HepG2 (cell line): ENCODE measurements around the gene CASKIN2. TPM values are rescaled to one million over a fixed set of nuclear protein-coding genes. Genes with fewer than 3 reads are reported as not detected.

Experiments used
- ATAC-seq: fragments of 200-7000 bp; cut with Tn5 transposase; 3 replicates; pipeline ENCODE4 v1.9.1; 2020; ENCODE audit warnings: mild to moderate bottlenecking, moderate library complexity
- BruUV-seq: library from RNA; stranded (reverse); fragments of 400-500 nt; replicated peaks from 2 replicates; lab custom pipeline; 2021; lab: Mats Ljungman, UMichigan
- CTCF ChIA-PET: fragments of 300-600 bp; formaldehyde crosslinking; extraction: SDS; loops from one replicate; lab custom pipeline; 2021; ENCODE audit warnings: low total read pairs, inconsistent platforms, low intra/inter-chr PET ratio; lab: Yijun Ruan, JAX
- POLR2A ChIA-PET: fragments of 350-600 bp; sonication (Branson Sonifier 250); formaldehyde crosslinking; loops from one replicate; lab custom pipeline; 2020; ENCODE audit warnings: antibody characterized with exemption, inconsistent platforms; lab: Yijun Ruan, JAX
- DNase-seq: peaks from one replicate; pipeline ENCODE4 v3.0.0-alpha.2; 2015; ENCODE audit warnings: low spot score
- FAIRE-seq: peaks from 3 replicates; lab custom pipeline; 2011; peaks lifted over from hg19 to GRCh38; lab: Jason Lieb, UNC
- H2AFZ ChIP-seq: one replicate; pipeline ENCODE4 v1.6.1; 2011; ENCODE audit warnings: low read length, inconsistent platforms
- H3K27ac ChIP-seq: fragments of 300-600 bp; 3 replicates; pipeline ENCODE4 v1.8.0; 2011; ENCODE audit warnings: mixed run types, mild to moderate bottlenecking, mixed read lengths, low read length, inconsistent platforms; ENCODE audit not compliant: insufficient read depth; ENCODE audit errors: extremely low read length
- H3K27me3 ChIP-seq, 2 experiments: fragments of 200-600 bp in 1 of 2; 2 replicates in 1 of 2; 3 replicates in 1 of 2; pipeline versions ENCODE4 v1.6.0 to v1.8.0; 2011; ENCODE audit warnings: low read length in 2 of 2, mild to moderate bottlenecking in 2 of 2, moderate library complexity in 2 of 2, inconsistent platforms in 1 of 2; ENCODE audit not compliant: insufficient read depth in 2 of 2, control insufficient read depth in 1 of 2
- H3K36me3 ChIP-seq, 2 experiments: fragments of 200-600 bp in 1 of 2; replicated peaks in 1 of 2; 2 replicates in 1 of 2; 3 replicates in 1 of 2; pipeline versions ENCODE4 v1.5.1 to v1.8.0; 2011; ENCODE audit warnings: low read length in 2 of 2, inconsistent platforms in 1 of 2; ENCODE audit not compliant: insufficient read depth in 2 of 2, control insufficient read depth in 1 of 2
- H3K4me1 ChIP-seq: 2 replicates; pipeline ENCODE4 v1.5.1; 2012; ENCODE audit warnings: low read length, inconsistent platforms; ENCODE audit not compliant: insufficient read depth
- H3K4me2 ChIP-seq: 2 replicates; pipeline ENCODE4 v1.6.0; 2011; ENCODE audit warnings: low read depth, low read length, inconsistent platforms
- H3K4me3 ChIP-seq, 3 experiments: fragments of 200-600 bp in 1 of 3; sonication (generic), shearing (Covaris generic) in 1 of 3; replicated peaks in 1 of 3; 2 replicates each; pipeline ENCODE4 v1.5.1; 2011 to 2016; ENCODE audit warnings: low read length in 3 of 3, inconsistent platforms in 2 of 3, low read depth in 2 of 3, mild to moderate bottlenecking in 2 of 3, control low read depth in 1 of 3, mixed read lengths in 1 of 3; ENCODE audit not compliant: insufficient read depth in 1 of 3
- H3K79me2 ChIP-seq: one replicate; pipeline ENCODE4 v1.6.1; 2011; ENCODE audit warnings: low read length, inconsistent platforms; ENCODE audit not compliant: insufficient read depth
- H3K9ac ChIP-seq: 2 replicates; pipeline ENCODE4 v1.6.0; 2011; ENCODE audit warnings: mild to moderate bottlenecking, low read depth, low read length, inconsistent platforms; ENCODE audit not compliant: insufficient read depth
- H3K9me3 ChIP-seq: 2 replicates; pipeline ENCODE4 v1.5.1; 2012; ENCODE audit warnings: mild to moderate bottlenecking, low read length
- H4K20me1 ChIP-seq: 2 replicates; pipeline ENCODE4 v1.6.0; 2011; ENCODE audit warnings: inconsistent platforms, mild to moderate bottlenecking, low read length, moderate library complexity; ENCODE audit not compliant: insufficient read depth
- CREB3 ChIP-seq: sonication (generic); formaldehyde crosslinking; IDR thresholded peaks from 2 replicates; pipeline ENCODE4 v1.5.0; 2020; ENCODE audit warnings: missing genetic modification reagents
- ETV5 ChIP-seq: IDR thresholded peaks from 2 replicates; pipeline ENCODE4 v1.6.1; 2018; ENCODE audit warnings: missing biosample characterization, missing genetic modification reagents, inconsistent platforms, borderline replicate concordance
- GABPB1 ChIP-seq: IDR thresholded peaks from 2 replicates; pipeline ENCODE4 v1.6.1; 2016; ENCODE audit warnings: mild to moderate bottlenecking, missing genetic modification reagents, moderate library complexity, missing compliant biosample characterization
- HNRNPL ChIP-seq: fragments of 200-400 bp; formaldehyde crosslinking; IDR thresholded peaks from 2 replicates; pipeline ENCODE4 v1.6.1; 2017; ENCODE audit warnings: mild to moderate bottlenecking, low read depth, low read length
- KAT2B ChIP-seq: fragments of 150-350 bp; IDR thresholded peaks from 2 replicates; pipeline ENCODE4 v1.6.1; 2014; ENCODE audit warnings: low read depth, low read length, borderline replicate concordance
- RARG ChIP-seq: sonication (generic); formaldehyde crosslinking; IDR thresholded peaks from 2 replicates; pipeline ENCODE4 v1.4.0; 2020; ENCODE audit warnings: low read depth, mild to moderate bottlenecking, missing genetic modification reagents
- RBFOX2 ChIP-seq: fragments of 200-400 bp; formaldehyde crosslinking; IDR thresholded peaks from 2 replicates; pipeline ENCODE4 v1.6.1; 2017; ENCODE audit warnings: low read depth, mild to moderate bottlenecking, low read length
- XBP1 ChIP-seq: sonication (generic); formaldehyde crosslinking; IDR thresholded peaks from 2 replicates; pipeline ENCODE4 v1.5.0; 2020; ENCODE audit warnings: missing genetic modification reagents
- ZNF281 ChIP-seq: sonication (generic); formaldehyde crosslinking; IDR thresholded peaks from 2 replicates; pipeline ENCODE4 v1.4.0; 2020; ENCODE audit warnings: missing genetic modification reagents, borderline replicate concordance
- ZNF687 ChIP-seq: sonication (generic); formaldehyde crosslinking; IDR thresholded peaks from 2 replicates; pipeline ENCODE4 v1.5.1; 2020; ENCODE audit warnings: mild to moderate bottlenecking, missing genetic modification reagents, moderate library complexity
- WGBS: methylation state at CpG from one replicate; pipeline ENCODE4 v1.1.6; 2017; ENCODE audit warnings: low lambda C conversion rate; 5-methylcytosine and 5-hydroxymethylcytosine counted together
- in situ Hi-C: cut with HindIII; loops from 2 replicates; pipeline ENCODE4 v1.10.0; 2017; ENCODE audit warnings: low pct_unique_long_range_greater_than_20kb; ENCODE audit not compliant: extremely low pct_ligation_motif_present
- intact Hi-C: fragments of 100-400 bp; cut with micrococcal nuclease; formaldehyde crosslinking; loops from one replicate; pipeline ENCODE4 v1.10.0; 2022; ENCODE audit not compliant: unreplicated experiment
- polyA plus RNA-seq, 8 experiments: library from polyadenylated mRNA; depleted of rRNA in 3 of 8; stranded (reverse) in 7 of 8; unstranded in 1 of 8; fragments of >200 nt; fragmentation: Illumina TruSeq in 4 of 8; extraction: Trizol in 4 of 8; gene quantifications; 2 replicates each; pipeline versions ENCODE4 v1.2.1 to v1.2.3, GENCODE V29; 2011 to 2016; ENCODE audit warnings: low read depth in 4 of 8, missing spikeins in 1 of 8, mixed read lengths in 1 of 8; ENCODE audit not compliant: insufficient read depth in 1 of 8
- total RNA-seq, 5 experiments: library from RNA; depleted of rRNA; stranded (reverse); fragments of >200 nt; fragmentation: Illumina TruSeq; extraction: Trizol; gene quantifications; 2 replicates each; pipeline ENCODE4 v1.2.3, GENCODE V29; 2016; ENCODE audit warnings: low read depth in 1 of 5

Gene CASKIN2
- total and polyA plus RNA-seq, 2 of the 13 experiments (the other 11 are each of a cell fraction or from before 2014, with no cell fraction given), result 5.2 to 7.8 TPM

DNA sequence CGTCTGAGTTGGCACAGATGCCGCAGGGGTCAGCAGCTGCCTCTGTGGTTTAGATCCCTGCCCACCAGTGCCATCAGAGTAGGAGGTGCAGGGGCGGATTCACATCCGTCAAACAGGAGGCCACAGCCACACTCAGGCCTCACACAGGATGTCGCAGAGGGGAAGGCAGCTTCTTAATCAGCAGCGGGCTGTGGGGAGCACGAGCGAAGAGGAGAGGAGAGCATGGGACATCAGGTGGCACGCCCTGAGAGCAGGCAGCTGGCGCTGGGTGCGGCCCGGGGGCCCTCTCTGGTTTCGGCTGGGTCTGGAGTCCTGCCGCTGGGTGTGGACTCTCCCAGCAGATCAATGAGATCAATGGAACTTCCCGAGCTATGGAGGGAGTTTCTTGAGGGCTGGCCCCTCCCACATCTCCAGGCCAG lies 19.8 kb upstream of the CASKIN2 start:
- intact Hi-C loops (no loop called here), in situ Hi-C loops (no loop called here)
- no peak overlapping the region for H3K4me3 ChIP-seq
- peak overlapping the region; percentile 13 for H3K27ac ChIP-seq
- no peak overlapping the region for H3K4me2 ChIP-seq
- no peaks in the 10 kb centered on the region for H3K27me3 ChIP-seq
- H3K4me1 ChIP-seq, result peaks cover 37% of the 10 kb centered on the region
- H3K36me3 ChIP-seq, result peaks cover 5 to 23% of the 10 kb centered on the region in 2 experiments; a peak in 4 of 5 replicates
- H3K9me3 ChIP-seq, result no peaks in the 10 kb centered on the region
- H4K20me1 ChIP-seq, result peaks cover 3% of the 10 kb centered on the region; the same call in 1 of the 2 replicates
- 94% methylated on average over 13 of the region's 15 CpGs for WGBS
- ChIA-PET CTCF (no interaction called here), POLR2A (interaction anchor here (0.5 to 1.5 kb wide), 5 partner anchors 8 to 77 kb away, joined by 3 to 6 read pairs (median 3); partner anchors contain the start of gene LLGL2)
- no peak overlapping the region for H3K9ac ChIP-seq
- BruUV-seq, result no TSS peak
- FAIRE-seq (no peak), DNase-seq (no peak), ATAC-seq (no peak)
- no peak overlapping the region for H2AFZ ChIP-seq
- TF ChIP-seq RBFOX2, result 0 out of 2 replicates have a peak, but pooled peaks have one; percentile 25
- TF ChIP-seq GABPB1 (CRISPR knock-in tag), result no peak
- TF ChIP-seq KAT2B, result peak; percentile 38; the same call in 1 of the 2 replicates
- peak; percentile 19; the same call in 1 of the 2 replicates for TF ChIP-seq ZNF687 (CRISPR knock-in tag)
- peak; percentile 55; the same call in 1 of the 2 replicates for TF ChIP-seq HNRNPL
- TF ChIP-seq XBP1 (CRISPR knock-in tag), result no peak
- TF ChIP-seq RARG, result no peak
- TF ChIP-seq ZNF281 (CRISPR knock-in tag), result no peak
- TF ChIP-seq CREB3 (CRISPR knock-in tag), result no peak
- TF ChIP-seq ETV5 (CRISPR knock-in tag), result no peak
- peaks cover 10% of the 10 kb centered on the region for H3K79me2 ChIP-seq
